Hematopoietic multipotent progenitor cell (in vitro differentiated cells): ENCODE data around the gene CHIC2. TPM values are rescaled to one million over a fixed set of nuclear protein-coding genes. Genes with fewer than 3 reads are reported as not detected.
"Not testable (repeated sequence)": the region's sequence is repeated elsewhere in the genome, so short reads cannot be mapped to it uniquely, and the experiment has no call there.

Experiments
- DNase-seq, 3 donors: peaks; one replicate each; pipeline ENCODE4 v3.0.0-alpha.2; 2011 to 2015; ENCODE audit warnings: low read depth in 2 of 3, low spot score in 2 of 3
- total RNA-seq: library from RNA; depleted of rRNA; stranded (reverse); fragments of >200 nt; gene quantifications from one replicate; pipeline ENCODE4 v1.2.3, GENCODE V29; 2012

Gene CHIC2
- total RNA-seq = 45.2 TPM

GRCh38 chr4:54064317-54065111 lies at the start of gene CHIC2:
Gene CHIC2 (minus strand): TSS chr4:54064605. CDS start chr4:54064300, 305 bp downstream.
- DNase-seq = peak; percentile 91 to 96 (median 95)

GRCh38 chr4:54113206-54113605 lies 48.8 kb upstream of the CHIC2 start:
- DNase-seq = not testable (repeated sequence)

- DNase-seq = no peak
Measured at GRCh38 chr4:54110019-54110416, 45.6 kb upstream of the CHIC2 start.

- DNase-seq = peak in 1 of 3 donors; percentile 13
Measured at GRCh38 chr4:54109241-54110018, 45.0 kb upstream of the CHIC2 start.

GRCh38 chr4:54107951-54108748 lies 43.7 kb upstream of the CHIC2 start:
- DNase-seq = peak in 1 of 3 donors; percentile 13

GRCh38 chr4:54104907-54105306 lies 40.5 kb upstream of the CHIC2 start:
- peak in 1 of 3 donors; percentile 20 for DNase-seq

GRCh38 chr4:54103190-54103574 lies 38.8 kb upstream of the CHIC2 start:
- peak in 1 of 3 donors; percentile 10 for DNase-seq

- peak in 1 of 3 donors; percentile 53 for DNase-seq
Measured at GRCh38 chr4:54102531-54103106, 38.2 kb upstream of the CHIC2 start.

GRCh38 chr4:54101190-54102041 lies 37.0 kb upstream of the CHIC2 start:
- no peak for DNase-seq

GRCh38 chr4:54100595-54101189 lies 36.3 kb upstream of the CHIC2 start:
- peak in 1 of 3 donors; percentile 26 for DNase-seq

- DNase-seq = peak in 1 of 3 donors; percentile 15
Measured at GRCh38 chr4:54099748-54100574, 35.6 kb upstream of the CHIC2 start, which contains the start of gene GSX2. Gene GSX2 (plus strand): TSS chr4:54100163. CDS start chr4:54100345, 182 bp downstream.

- DNase-seq = no peak
Measured at GRCh38 chr4:54099287-54099747, 34.9 kb upstream of the CHIC2 start.

GRCh38 chr4:54098375-54098774 lies 34.0 kb upstream of the CHIC2 start:
- no peak for DNase-seq

- no peak for DNase-seq
Measured at GRCh38 chr4:54097152-54097551, 32.7 kb upstream of the CHIC2 start.

- peak in 1 of 3 donors; percentile 4 for DNase-seq
Measured at GRCh38 chr4:54096295-54096962, 32.0 kb upstream of the CHIC2 start.

- peak in 1 of 3 donors; percentile 22 for DNase-seq
Measured at GRCh38 chr4:54095110-54095825, 30.9 kb upstream of the CHIC2 start.

- DNase-seq = peak in 1 of 3 donors; percentile 4
Measured at GRCh38 chr4:54094451-54094850, 30.0 kb upstream of the CHIC2 start.
